Bronchial epithelial cell (primary cell): Measurements from ENCODE around the gene PLCB1. TPM values are rescaled to one million over a fixed set of nuclear protein-coding genes. Genes with fewer than 3 reads are reported as not detected.

Source experiments
- DNase-seq: peaks from one replicate; pipeline ENCODE4 v3.0.0-alpha.2; 2010; ENCODE audit warnings: low read depth
- FAIRE-seq: peaks from 2 replicates; lab custom pipeline; 2011; peaks lifted over from hg19 to GRCh38; lab: Jason Lieb, UNC
- H3K27me3 ChIP-seq: 2 replicates; pipeline ENCODE4 v1.5.1; 2011; ENCODE audit warnings: low read length; ENCODE audit not compliant: control insufficient read depth, insufficient read depth
- H3K36me3 ChIP-seq: 2 replicates; pipeline ENCODE4 v1.5.1; 2011; ENCODE audit warnings: low read length; ENCODE audit not compliant: control insufficient read depth, insufficient read depth
- H3K4me3 ChIP-seq: 2 replicates; pipeline ENCODE4 v1.5.1; 2011; ENCODE audit warnings: mild to moderate bottlenecking, low read depth, low read length, control low read depth
- total RNA-seq: library from RNA; depleted of rRNA; stranded (reverse); fragments of >200 nt; gene quantifications from 2 replicates; pipeline ENCODE4 v1.2.1, GENCODE V29; 2014
- TF ChIP-seq, protein P1 (sequence below): IDR thresholded peaks from 2 replicates; pipeline ENCODE4 v1.5.1; 2011; ENCODE audit warnings: mild to moderate bottlenecking, moderate library complexity, low read length, control low read depth, inconsistent platforms; ENCODE audit not compliant: insufficient read depth, severe bottlenecking

Gene PLCB1
- total RNA-seq, 1 donor from 2014 or later, result 1.1 TPM

DNA sequence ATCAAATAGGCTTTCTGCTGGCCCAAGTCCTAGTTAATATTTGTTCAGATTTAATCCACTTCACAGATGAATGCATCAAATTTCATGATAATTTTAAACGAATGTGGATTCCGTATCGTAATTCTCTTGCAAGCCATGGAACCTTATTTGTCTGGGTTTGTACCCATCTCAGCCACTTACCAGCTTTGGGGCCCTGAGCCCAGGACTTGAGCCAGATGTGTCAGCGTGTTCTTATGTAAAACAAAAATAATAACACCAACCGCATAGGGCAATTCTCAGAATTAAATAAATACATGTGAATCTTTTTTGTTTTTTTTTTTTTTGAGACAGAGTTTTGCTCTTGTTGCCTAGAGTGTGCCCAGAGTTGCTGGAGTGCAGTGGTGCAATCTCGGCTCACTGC, 654.3 kb downstream of the PLCB1 start:
- DNase-seq (no peak), FAIRE-seq (no peak)
- Histone ChIP-seq H3K4me3 (no peak overlapping the region), H3K36me3 (no peaks in the 10 kb centered on the region), H3K27me3 (no peaks in the 10 kb centered on the region)
- TF ChIP-seq, protein P1, sequence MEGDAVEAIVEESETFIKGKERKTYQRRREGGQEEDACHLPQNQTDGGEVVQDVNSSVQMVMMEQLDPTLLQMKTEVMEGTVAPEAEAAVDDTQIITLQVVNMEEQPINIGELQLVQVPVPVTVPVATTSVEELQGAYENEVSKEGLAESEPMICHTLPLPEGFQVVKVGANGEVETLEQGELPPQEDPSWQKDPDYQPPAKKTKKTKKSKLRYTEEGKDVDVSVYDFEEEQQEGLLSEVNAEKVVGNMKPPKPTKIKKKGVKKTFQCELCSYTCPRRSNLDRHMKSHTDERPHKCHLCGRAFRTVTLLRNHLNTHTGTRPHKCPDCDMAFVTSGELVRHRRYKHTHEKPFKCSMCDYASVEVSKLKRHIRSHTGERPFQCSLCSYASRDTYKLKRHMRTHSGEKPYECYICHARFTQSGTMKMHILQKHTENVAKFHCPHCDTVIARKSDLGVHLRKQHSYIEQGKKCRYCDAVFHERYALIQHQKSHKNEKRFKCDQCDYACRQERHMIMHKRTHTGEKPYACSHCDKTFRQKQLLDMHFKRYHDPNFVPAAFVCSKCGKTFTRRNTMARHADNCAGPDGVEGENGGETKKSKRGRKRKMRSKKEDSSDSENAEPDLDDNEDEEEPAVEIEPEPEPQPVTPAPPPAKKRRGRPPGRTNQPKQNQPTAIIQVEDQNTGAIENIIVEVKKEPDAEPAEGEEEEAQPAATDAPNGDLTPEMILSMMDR, result no peak

DNA sequence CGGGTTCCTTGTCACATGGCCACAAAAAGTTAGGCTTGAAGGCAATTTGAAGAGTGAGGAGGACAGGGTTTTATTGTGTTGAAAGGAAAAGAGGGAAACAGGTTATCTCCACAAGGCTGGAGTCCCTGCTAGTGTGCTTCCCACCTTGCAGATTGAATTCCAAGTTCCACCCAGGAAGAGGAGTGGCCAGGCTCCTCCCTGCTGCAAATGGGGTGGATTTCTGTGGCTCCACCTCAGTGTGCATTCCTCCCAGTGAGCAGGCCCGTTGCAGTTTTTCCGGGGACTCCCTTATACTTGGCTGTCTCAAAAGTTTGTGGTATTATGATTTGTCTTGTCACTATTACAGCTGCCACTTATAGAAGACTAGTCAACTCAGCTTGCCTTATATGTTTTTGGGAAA, 655.0 kb downstream of the PLCB1 start:
- TF ChIP-seq, protein P1, result no peak

DNA sequence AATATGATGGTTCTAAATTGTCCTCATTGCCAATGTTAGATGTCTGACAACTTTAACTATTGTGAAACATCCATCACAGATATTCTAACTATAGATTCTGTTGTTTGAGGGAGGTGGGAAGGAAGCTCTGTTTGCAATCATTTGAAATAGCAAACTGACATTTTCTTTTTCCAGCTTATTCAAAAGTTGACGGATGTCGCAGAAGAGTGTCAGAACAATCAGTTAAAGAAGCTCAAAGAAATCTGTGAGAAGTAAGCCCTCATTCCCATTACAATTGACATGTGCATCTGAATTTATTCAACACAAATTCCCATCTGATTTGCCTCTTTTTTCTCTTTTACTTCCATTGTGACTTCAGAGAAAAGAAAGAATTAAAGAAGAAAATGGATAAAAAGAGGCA, 656.2 kb downstream of the PLCB1 start:
- TF ChIP-seq, protein P1, result no peak

More for the DNA sequence above, 655.0 kb downstream of the PLCB1 start:
- Histone ChIP-seq H3K36me3 (no peaks in the 10 kb centered on the region), H3K4me3 (no peak overlapping the region), H3K27me3 (no peaks in the 10 kb centered on the region)
- FAIRE-seq (no peak), DNase-seq (no peak)

DNA sequence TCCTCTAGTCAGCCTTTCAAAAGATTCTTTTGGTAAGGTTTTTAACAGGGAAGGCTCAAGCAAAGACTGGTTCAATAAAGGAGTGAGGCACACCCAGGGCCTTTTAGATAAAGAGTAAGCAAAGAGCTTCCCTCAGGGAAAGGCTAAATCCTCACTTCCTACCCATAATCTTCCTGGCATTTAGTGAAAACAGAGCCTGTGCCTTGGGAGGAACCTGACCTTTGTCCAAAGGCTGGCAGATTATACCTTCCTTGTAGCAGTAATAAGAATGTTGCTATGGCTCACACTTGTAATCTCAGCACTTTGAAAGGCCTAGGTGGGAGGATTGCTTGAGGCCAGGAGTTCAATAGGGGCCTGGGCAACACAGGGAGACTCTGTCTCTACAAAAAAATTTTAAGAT, 656.8 kb downstream of the PLCB1 start:
- TF ChIP-seq, protein P1, result no peak
- FAIRE-seq, result no peak
- DNase-seq, result no peak
- Histone ChIP-seq H3K27me3 (no peaks in the 10 kb centered on the region), H3K4me3 (no peak overlapping the region), H3K36me3 (no peaks in the 10 kb centered on the region)

More for the DNA sequence above, 656.2 kb downstream of the PLCB1 start:
- FAIRE-seq, result no peak
- no peak for DNase-seq
- no peaks in the 10 kb centered on the region for H3K36me3 ChIP-seq
- no peaks in the 10 kb centered on the region for H3K27me3 ChIP-seq
- H3K4me3 ChIP-seq, result no peak overlapping the region

- TF ChIP-seq, protein P1, result peak; percentile 91
- H3K4me3 ChIP-seq, result no peak overlapping the region
- H3K27me3 ChIP-seq, result no peaks in the 10 kb centered on the region
- DNase-seq (peak; percentile 49), FAIRE-seq (no peak)
- no peaks in the 10 kb centered on the region for H3K36me3 ChIP-seq
Measured at GRCh38 chr20:8790442-8791074, 658.5 kb downstream of the PLCB1 start.

GRCh38 chr20:8795404-8795803, 663.3 kb downstream of the PLCB1 start:
- no peak for DNase-seq
- H3K27me3 ChIP-seq, result no peaks in the 10 kb centered on the region
- H3K4me3 ChIP-seq, result no peak overlapping the region
- no peaks in the 10 kb centered on the region for H3K36me3 ChIP-seq
- FAIRE-seq, result no peak
- TF ChIP-seq, protein P1, result no peak
